SK-N-SH treated with all-trans-retinoic acid at 6 μM for 48 hours (cell line): ENCODE results near the gene KLK14.

Experiments
- ATAC-seq: fragments of 200-7000 bp; cut with Tn5 transposase; 3 replicates; pipeline ENCODE4 v1.9.1; 2020; ENCODE audit warnings: mild to moderate bottlenecking, moderate library complexity
- ARNTL ChIP-seq: fragments of 450-650 bp; formaldehyde crosslinking; IDR thresholded peaks from 2 replicates; pipeline ENCODE4 v1.5.0; 2020; ENCODE audit warnings: low read depth, mild to moderate bottlenecking, moderate library complexity, borderline replicate concordance
- BACH2 ChIP-seq: fragments of 250-450 bp; sonication (Bioruptor Pico); IDR thresholded peaks from 2 replicates; pipeline ENCODE4 v1.9.0; 2021; ENCODE audit warnings: mild to moderate bottlenecking, borderline replicate concordance
- CSDC2 ChIP-seq: fragments of 250-450 bp; sonication (Bioruptor Pico); IDR thresholded peaks from 2 replicates; pipeline ENCODE4 v1.5.0; 2020; ENCODE audit warnings: mild to moderate bottlenecking, moderate library complexity
- ESRRG ChIP-seq: fragments of 250-450 bp; sonication (Bioruptor Pico); IDR thresholded peaks from 2 replicates; pipeline ENCODE4 v1.6.1; 2021; ENCODE audit warnings: mild to moderate bottlenecking
- GLIS3 ChIP-seq: fragments of 250-450 bp; sonication (Bioruptor Pico); IDR thresholded peaks from 2 replicates; pipeline ENCODE4 v1.5.0; 2020; ENCODE audit warnings: mild to moderate bottlenecking, moderate library complexity
- ISL1 ChIP-seq: fragments of 250-450 bp; sonication (Bioruptor Pico); IDR thresholded peaks from 2 replicates; pipeline ENCODE4 v2.1.2; 2022; ENCODE audit warnings: mild to moderate bottlenecking, moderate library complexity
- OSR1 ChIP-seq: fragments of 250-450 bp; sonication (Bioruptor Pico); IDR thresholded peaks from 2 replicates; pipeline ENCODE4 v1.8.0; 2022; ENCODE audit warnings: moderate library complexity, mild to moderate bottlenecking, inconsistent platforms
- PPARA ChIP-seq: fragments of 250-450 bp; sonication (Bioruptor Pico); IDR thresholded peaks from 2 replicates; pipeline ENCODE4 v1.5.0; 2020; ENCODE audit warnings: mild to moderate bottlenecking, borderline replicate concordance
- RARB ChIP-seq: fragments of 250-450 bp; sonication (Bioruptor Pico); IDR thresholded peaks from 2 replicates; pipeline ENCODE4 v1.8.0; 2021; ENCODE audit warnings: mild to moderate bottlenecking, moderate library complexity
- SNAI2 ChIP-seq: fragments of 250-450 bp; sonication (Bioruptor Pico); IDR thresholded peaks from 2 replicates; pipeline ENCODE4 v1.5.0; 2020; ENCODE audit warnings: mild to moderate bottlenecking, moderate library complexity
- TCF4 ChIP-seq: fragments of 250-450 bp; sonication (Bioruptor Pico); IDR thresholded peaks from 2 replicates; pipeline ENCODE4 v1.8.0; 2021; ENCODE audit warnings: mild to moderate bottlenecking, moderate library complexity, borderline replicate concordance
- TOX ChIP-seq: fragments of 250-450 bp; sonication (Bioruptor Pico); IDR thresholded peaks from 2 replicates; pipeline ENCODE4 v1.8.0; 2021; ENCODE audit warnings: mild to moderate bottlenecking, moderate library complexity, borderline replicate concordance
- ZC3H10 ChIP-seq: fragments of 250-450 bp; sonication (Bioruptor Pico); IDR thresholded peaks from 2 replicates; pipeline ENCODE4 v1.5.1; 2021; ENCODE audit warnings: mild to moderate bottlenecking, moderate library complexity
- ZFP3 ChIP-seq: fragments of 250-450 bp; sonication (Bioruptor Pico); IDR thresholded peaks from 2 replicates; pipeline ENCODE4 v1.5.0; 2020; ENCODE audit warnings: mild to moderate bottlenecking, moderate library complexity
- ZFP30 ChIP-seq: fragments of 450-650 bp; formaldehyde crosslinking; IDR thresholded peaks from 2 replicates; pipeline ENCODE4 v1.5.0; 2022; ENCODE audit warnings: mild to moderate bottlenecking, moderate library complexity
- ZNF565 ChIP-seq: fragments of 450-650 bp; formaldehyde crosslinking; conservative IDR thresholded peaks from 2 replicates; pipeline ENCODE4 v1.5.0; 2020; ENCODE audit warnings: low read depth, mild to moderate bottlenecking, moderate library complexity
- ZNF70 ChIP-seq: fragments of 450-650 bp; formaldehyde crosslinking; IDR thresholded peaks from 2 replicates; pipeline ENCODE4 v1.5.0; 2020; ENCODE audit warnings: mild to moderate bottlenecking, moderate library complexity
- ZNF8 ChIP-seq: fragments of 450-650 bp; formaldehyde crosslinking; IDR thresholded peaks from 2 replicates; pipeline ENCODE4 v1.5.0; 2020; ENCODE audit warnings: mild to moderate bottlenecking, moderate library complexity
- TF ChIP-seq, protein P1 (sequence below): fragments of 250-450 bp; sonication (Bioruptor Pico); IDR thresholded peaks from 2 replicates; pipeline ENCODE4 v1.8.0; 2020; ENCODE audit warnings: mild to moderate bottlenecking, moderate library complexity, borderline replicate concordance
- TF ChIP-seq, protein P2 (sequence below): fragments of 250-450 bp; sonication (Bioruptor Pico); IDR thresholded peaks from 2 replicates; pipeline ENCODE4 v1.5.1; 2021; ENCODE audit warnings: mild to moderate bottlenecking, moderate library complexity
- TF ChIP-seq, protein P3 (sequence below): fragments of 250-450 bp; sonication (Bioruptor Pico); IDR thresholded peaks from 2 replicates; pipeline ENCODE4 v1.5.0; 2020; ENCODE audit warnings: mild to moderate bottlenecking, moderate library complexity
- TF ChIP-seq, protein P4 (sequence below): fragments of 250-450 bp; sonication (Bioruptor Pico); IDR thresholded peaks from 2 replicates; pipeline ENCODE4 v1.5.1; 2020; ENCODE audit warnings: low read depth, mild to moderate bottlenecking, moderate library complexity

Gene KLK14

DNA sequence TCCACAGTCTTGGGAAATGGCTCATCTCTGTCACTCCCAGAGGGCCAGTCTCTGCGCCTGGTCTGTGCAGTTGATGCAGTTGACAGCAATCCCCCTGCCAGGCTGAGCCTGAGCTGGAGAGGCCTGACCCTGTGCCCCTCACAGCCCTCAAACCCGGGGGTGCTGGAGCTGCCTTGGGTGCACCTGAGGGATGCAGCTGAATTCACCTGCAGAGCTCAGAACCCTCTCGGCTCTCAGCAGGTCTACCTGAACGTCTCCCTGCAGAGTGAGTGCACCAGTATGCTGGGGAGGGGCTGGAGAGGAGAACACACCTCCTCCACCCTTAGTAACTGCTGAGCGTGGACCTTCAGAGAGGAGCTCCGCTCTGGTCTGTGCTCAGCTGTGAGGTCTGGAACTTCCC, 44.3 kb upstream of the KLK14 start (continued):
- TF ChIP-seq, protein P1, sequence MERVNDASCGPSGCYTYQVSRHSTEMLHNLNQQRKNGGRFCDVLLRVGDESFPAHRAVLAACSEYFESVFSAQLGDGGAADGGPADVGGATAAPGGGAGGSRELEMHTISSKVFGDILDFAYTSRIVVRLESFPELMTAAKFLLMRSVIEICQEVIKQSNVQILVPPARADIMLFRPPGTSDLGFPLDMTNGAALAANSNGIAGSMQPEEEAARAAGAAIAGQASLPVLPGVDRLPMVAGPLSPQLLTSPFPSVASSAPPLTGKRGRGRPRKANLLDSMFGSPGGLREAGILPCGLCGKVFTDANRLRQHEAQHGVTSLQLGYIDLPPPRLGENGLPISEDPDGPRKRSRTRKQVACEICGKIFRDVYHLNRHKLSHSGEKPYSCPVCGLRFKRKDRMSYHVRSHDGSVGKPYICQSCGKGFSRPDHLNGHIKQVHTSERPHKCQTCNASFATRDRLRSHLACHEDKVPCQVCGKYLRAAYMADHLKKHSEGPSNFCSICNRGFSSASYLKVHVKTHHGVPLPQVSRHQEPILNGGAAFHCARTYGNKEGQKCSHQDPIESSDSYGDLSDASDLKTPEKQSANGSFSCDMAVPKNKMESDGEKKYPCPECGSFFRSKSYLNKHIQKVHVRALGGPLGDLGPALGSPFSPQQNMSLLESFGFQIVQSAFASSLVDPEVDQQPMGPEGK (CRISPR knock-in tag) = no peak
- no peak for TF ChIP-seq CSDC2 (CRISPR knock-in tag)

DNA sequence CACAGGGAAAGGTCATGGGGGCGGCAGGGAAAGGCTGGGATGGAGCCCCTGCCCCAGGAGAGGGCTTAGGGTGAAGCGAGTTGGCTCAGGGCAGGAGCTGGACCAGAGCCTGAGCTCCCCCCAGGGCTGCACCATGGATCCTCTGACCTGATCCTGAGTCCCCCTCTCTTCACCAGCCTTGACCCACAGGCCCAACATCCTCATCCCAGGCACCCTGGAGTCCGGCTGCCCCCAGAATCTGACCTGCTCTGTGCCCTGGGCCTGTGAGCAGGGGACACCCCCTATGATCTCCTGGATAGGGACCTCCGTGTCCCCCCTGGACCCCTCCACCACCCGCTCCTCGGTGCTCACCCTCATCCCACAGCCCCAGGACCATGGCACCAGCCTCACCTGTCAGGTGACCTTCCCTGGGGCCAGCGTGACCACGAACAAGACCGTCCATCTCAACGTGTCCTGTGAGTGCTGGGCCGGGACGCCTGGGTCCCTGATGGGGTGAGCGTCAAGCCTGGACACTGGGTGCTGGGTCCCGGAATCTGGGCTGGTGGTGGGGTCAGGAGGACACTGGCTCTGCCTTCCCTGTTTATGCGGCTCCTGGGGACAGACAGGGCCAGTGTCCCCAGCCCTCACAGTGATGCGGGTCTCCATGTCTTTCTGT, 42.9 kb upstream of the KLK14 start:
- ATAC-seq = no peak

DNA sequence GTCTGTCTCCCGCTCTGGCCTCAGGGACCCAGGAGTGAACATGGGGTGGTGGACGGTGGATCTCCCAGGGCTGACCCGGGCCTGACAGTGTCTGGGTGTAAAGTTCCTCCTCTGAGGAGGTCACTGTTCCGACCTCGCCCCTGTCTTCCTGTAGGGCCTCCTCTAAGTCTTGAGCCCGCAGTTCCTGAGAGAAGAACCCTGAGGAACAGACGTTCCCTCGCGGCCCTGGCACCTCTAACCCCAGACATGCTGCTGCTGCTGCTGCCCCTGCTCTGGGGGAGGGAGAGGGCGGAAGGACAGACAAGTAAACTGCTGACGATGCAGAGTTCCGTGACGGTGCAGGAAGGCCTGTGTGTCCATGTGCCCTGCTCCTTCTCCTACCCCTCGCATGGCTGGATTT, 42.0 kb upstream of the KLK14 start, which contains the start of gene SIGLEC9:
TSS of gene SIGLEC9 (plus strand) at position 178 of the 400 bp plus-strand sequence. CDS start at position 247, 69 bp downstream.
- ATAC-seq = no peak
- no peak for TF ChIP-seq ZNF8
- no peak for TF ChIP-seq ZNF565 (CRISPR knock-in tag)
- TF ChIP-seq, protein P2, sequence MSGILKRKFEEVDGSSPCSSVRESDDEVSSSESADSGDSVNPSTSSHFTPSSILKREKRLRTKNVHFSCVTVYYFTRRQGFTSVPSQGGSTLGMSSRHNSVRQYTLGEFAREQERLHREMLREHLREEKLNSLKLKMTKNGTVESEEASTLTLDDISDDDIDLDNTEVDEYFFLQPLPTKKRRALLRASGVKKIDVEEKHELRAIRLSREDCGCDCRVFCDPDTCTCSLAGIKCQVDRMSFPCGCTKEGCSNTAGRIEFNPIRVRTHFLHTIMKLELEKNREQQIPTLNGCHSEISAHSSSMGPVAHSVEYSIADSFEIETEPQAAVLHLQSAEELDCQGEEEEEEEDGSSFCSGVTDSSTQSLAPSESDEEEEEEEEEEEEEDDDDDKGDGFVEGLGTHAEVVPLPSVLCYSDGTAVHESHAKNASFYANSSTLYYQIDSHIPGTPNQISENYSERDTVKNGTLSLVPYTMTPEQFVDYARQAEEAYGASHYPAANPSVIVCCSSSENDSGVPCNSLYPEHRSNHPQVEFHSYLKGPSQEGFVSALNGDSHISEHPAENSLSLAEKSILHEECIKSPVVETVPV (CRISPR knock-in tag) = no peak
- TF ChIP-seq BACH2 = no peak
- TF ChIP-seq RARB = no peak
- no peak for TF ChIP-seq ARNTL (CRISPR knock-in tag)
- TF ChIP-seq GLIS3 = no peak
- TF ChIP-seq ZFP3 (CRISPR knock-in tag) = no peak
- no peak for TF ChIP-seq CSDC2 (CRISPR knock-in tag)
- TF ChIP-seq TCF4 (CRISPR knock-in tag) = no peak
- TF ChIP-seq OSR1 (CRISPR knock-in tag) = no peak
- TF ChIP-seq ZFP30 (CRISPR knock-in tag) = no peak
- TF ChIP-seq, protein P3, sequence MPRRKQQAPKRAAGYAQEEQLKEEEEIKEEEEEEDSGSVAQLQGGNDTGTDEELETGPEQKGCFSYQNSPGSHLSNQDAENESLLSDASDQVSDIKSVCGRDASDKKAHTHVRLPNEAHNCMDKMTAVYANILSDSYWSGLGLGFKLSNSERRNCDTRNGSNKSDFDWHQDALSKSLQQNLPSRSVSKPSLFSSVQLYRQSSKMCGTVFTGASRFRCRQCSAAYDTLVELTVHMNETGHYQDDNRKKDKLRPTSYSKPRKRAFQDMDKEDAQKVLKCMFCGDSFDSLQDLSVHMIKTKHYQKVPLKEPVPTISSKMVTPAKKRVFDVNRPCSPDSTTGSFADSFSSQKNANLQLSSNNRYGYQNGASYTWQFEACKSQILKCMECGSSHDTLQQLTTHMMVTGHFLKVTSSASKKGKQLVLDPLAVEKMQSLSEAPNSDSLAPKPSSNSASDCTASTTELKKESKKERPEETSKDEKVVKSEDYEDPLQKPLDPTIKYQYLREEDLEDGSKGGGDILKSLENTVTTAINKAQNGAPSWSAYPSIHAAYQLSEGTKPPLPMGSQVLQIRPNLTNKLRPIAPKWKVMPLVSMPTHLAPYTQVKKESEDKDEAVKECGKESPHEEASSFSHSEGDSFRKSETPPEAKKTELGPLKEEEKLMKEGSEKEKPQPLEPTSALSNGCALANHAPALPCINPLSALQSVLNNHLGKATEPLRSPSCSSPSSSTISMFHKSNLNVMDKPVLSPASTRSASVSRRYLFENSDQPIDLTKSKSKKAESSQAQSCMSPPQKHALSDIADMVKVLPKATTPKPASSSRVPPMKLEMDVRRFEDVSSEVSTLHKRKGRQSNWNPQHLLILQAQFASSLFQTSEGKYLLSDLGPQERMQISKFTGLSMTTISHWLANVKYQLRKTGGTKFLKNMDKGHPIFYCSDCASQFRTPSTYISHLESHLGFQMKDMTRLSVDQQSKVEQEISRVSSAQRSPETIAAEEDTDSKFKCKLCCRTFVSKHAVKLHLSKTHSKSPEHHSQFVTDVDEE (CRISPR knock-in tag) = no peak
- TF ChIP-seq ESRRG = no peak
- TF ChIP-seq TOX (CRISPR knock-in tag) = no peak
- no peak for TF ChIP-seq ZNF70
- TF ChIP-seq ISL1 (CRISPR knock-in tag) = no peak
- TF ChIP-seq SNAI2 (CRISPR knock-in tag) = no peak
- TF ChIP-seq, protein P1 (CRISPR knock-in tag) = no peak
- no peak for TF ChIP-seq PPARA (CRISPR knock-in tag)

More for the DNA sequence above, 42.9 kb upstream of the KLK14 start:
- TF ChIP-seq ZC3H10 (CRISPR knock-in tag) = no peak
- TF ChIP-seq ARNTL (CRISPR knock-in tag) = no peak

DNA sequence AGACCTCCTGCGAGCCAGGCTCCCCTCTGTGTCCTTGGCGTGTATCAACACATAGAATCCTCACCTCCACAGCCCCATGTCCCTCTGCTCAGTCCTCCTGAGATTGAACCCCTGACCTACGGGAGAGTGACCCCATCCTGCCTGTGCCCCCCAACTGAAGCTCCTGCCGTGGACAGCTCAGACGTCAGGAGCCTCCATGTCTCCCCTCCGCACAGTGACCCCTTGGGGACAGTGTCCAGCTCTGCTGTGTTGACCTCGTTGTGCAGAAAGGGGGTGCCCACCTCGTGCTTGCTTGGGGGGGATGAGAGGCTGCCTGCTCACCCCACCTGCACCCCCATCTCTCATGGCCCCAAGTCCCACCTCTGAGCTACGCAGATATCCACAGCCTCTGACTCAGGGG, 41.5 kb upstream of the KLK14 start:
- no peak for ATAC-seq
- TF ChIP-seq ZNF70 = no peak
- TF ChIP-seq RARB = no peak
- no peak for TF ChIP-seq ZFP30 (CRISPR knock-in tag)
- TF ChIP-seq, protein P4, sequence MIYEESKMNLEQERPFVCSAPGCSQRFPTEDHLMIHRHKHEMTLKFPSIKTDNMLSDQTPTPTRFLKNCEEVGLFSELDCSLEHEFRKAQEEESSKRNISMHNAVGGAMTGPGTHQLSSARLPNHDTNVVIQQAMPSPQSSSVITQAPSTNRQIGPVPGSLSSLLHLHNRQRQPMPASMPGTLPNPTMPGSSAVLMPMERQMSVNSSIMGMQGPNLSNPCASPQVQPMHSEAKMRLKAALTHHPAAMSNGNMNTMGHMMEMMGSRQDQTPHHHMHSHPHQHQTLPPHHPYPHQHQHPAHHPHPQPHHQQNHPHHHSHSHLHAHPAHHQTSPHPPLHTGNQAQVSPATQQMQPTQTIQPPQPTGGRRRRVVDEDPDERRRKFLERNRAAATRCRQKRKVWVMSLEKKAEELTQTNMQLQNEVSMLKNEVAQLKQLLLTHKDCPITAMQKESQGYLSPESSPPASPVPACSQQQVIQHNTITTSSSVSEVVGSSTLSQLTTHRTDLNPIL (CRISPR knock-in tag) = no peak
- TF ChIP-seq ZFP3 (CRISPR knock-in tag) = no peak
